SU-DHL-6 (cell line): ENCODE results near the gene PPIF.

Experiments
- CTCF ChIP-seq: fragments of 200-600 bp; sonication (generic); IDR thresholded peaks from one replicate; pipeline ENCODE4 v1.5.1; 2017; ENCODE audit warnings: antibody characterized with exemption, mild to moderate bottlenecking, low read length, moderate library complexity; ENCODE audit not compliant: insufficient read depth, poor library complexity, severe bottlenecking
- EZH2phosphoT487 ChIP-seq: fragments of 200-600 bp; sonication (generic), shearing (Covaris generic); conservative IDR thresholded peaks from 2 replicates; pipeline ENCODE4 v1.6.1; 2018; ENCODE audit warnings: mild to moderate bottlenecking, antibody characterized with exemption, low read length, moderate library complexity, mixed read lengths

DNA sequence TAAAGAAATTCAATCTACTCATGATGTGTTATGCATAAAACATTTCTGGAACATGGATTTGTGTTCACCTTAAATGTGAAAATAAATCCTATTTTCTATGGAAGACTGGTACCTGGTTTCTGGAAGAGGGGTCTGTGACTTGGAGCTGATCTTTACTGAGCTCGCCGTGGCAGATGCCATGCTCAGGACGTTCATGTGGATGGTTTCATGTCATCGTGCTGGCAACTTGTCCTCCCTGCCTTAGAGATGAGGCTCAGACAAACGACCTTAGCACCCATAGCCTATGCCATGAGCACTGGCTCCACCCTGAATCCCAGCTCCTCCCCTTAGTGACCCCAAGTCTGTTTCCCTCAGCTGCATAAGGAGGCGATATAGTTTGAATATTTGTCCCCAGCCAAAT is 7.3 kb downstream of the PPIF start:
- TF ChIP-seq CTCF = no peak
- TF ChIP-seq EZH2phosphoT487 = no peak
